ENCODE results near the gene CHST3. TPM values are rescaled to one million over a fixed set of nuclear protein-coding genes. Genes with fewer than 3 reads are reported as not detected.

The CHST3 gene
- total RNA-seq, 1 donor from 2014 or later: 0.83 TPM

- TF ChIP-seq, protein P1, sequence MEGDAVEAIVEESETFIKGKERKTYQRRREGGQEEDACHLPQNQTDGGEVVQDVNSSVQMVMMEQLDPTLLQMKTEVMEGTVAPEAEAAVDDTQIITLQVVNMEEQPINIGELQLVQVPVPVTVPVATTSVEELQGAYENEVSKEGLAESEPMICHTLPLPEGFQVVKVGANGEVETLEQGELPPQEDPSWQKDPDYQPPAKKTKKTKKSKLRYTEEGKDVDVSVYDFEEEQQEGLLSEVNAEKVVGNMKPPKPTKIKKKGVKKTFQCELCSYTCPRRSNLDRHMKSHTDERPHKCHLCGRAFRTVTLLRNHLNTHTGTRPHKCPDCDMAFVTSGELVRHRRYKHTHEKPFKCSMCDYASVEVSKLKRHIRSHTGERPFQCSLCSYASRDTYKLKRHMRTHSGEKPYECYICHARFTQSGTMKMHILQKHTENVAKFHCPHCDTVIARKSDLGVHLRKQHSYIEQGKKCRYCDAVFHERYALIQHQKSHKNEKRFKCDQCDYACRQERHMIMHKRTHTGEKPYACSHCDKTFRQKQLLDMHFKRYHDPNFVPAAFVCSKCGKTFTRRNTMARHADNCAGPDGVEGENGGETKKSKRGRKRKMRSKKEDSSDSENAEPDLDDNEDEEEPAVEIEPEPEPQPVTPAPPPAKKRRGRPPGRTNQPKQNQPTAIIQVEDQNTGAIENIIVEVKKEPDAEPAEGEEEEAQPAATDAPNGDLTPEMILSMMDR (IDR thresholded peaks at IDR 0.05; ENCODE audit: partially characterized antibody, unreplicated experiment): no peak
- Mint-ChIP-seq H3K27ac (ENCODE audit: unreplicated experiment) (no peak overlapping the region), H3K4me1 (ENCODE audit: low read depth, unreplicated experiment) (peaks cover 29% of the 10 kb centered on the region), H3K36me3 (ENCODE audit: unreplicated experiment) (no peaks in the 10 kb centered on the region), H3K9me3 (ENCODE audit: unreplicated experiment) (peaks cover 3% of the 10 kb centered on the region), H3K27me3 (ENCODE audit: unreplicated experiment) (peaks cover 7% of the 10 kb centered on the region), H3K4me3 (ENCODE audit: unreplicated experiment) (no peak overlapping the region)
- no peak for DNase-seq
Observed at GRCh38 chr10:71981015-71981875, 17.1 kb downstream of the CHST3 start.

DNA sequence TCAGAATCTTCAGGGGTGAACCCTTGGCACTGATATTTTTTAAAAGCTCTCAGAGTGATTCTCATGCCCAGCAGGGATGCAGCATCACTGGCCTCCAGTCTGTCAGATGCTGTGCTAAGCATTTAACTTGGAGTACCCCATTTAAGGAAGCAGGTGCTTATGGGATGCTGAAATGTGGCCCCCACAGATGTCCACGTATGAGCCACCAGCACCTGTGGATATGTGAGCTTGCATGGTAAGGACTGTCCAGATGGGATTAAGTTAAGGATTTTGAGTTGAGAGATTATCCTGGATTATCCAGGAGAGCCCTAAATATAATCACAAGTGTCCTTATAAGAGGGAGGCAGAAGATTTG, 17.7 kb downstream of the CHST3 start:
- DNase-seq: no peak
- no peaks in the 10 kb centered on the region for H3K36me3 Mint-ChIP-seq (ENCODE audit: unreplicated experiment)
- no peak overlapping the region for H3K4me3 Mint-ChIP-seq (ENCODE audit: unreplicated experiment)
- no peak overlapping the region for H3K27ac Mint-ChIP-seq (ENCODE audit: unreplicated experiment)
- H3K4me1 Mint-ChIP-seq (ENCODE audit: low read depth, unreplicated experiment): peaks cover 33% of the 10 kb centered on the region
- H3K27me3 Mint-ChIP-seq (ENCODE audit: unreplicated experiment): peaks cover 7% of the 10 kb centered on the region
- TF ChIP-seq, protein P1 (IDR thresholded peaks at IDR 0.05; ENCODE audit: partially characterized antibody, unreplicated experiment): no peak
- peaks cover 3% of the 10 kb centered on the region for H3K9me3 Mint-ChIP-seq (ENCODE audit: unreplicated experiment)

GRCh38 chr10:71982269-71983178, 18.3 kb downstream of the CHST3 start:
- H3K4me3 Mint-ChIP-seq (ENCODE audit: unreplicated experiment): no peak overlapping the region
- TF ChIP-seq, protein P1 (IDR thresholded peaks at IDR 0.05; ENCODE audit: partially characterized antibody, unreplicated experiment): no peak
- peaks cover 33% of the 10 kb centered on the region for H3K4me1 Mint-ChIP-seq (ENCODE audit: low read depth, unreplicated experiment)
- peaks cover 3% of the 10 kb centered on the region for H3K9me3 Mint-ChIP-seq (ENCODE audit: unreplicated experiment)
- no peak for DNase-seq
- peaks cover 7% of the 10 kb centered on the region for H3K27me3 Mint-ChIP-seq (ENCODE audit: unreplicated experiment)
- no peak overlapping the region for H3K27ac Mint-ChIP-seq (ENCODE audit: unreplicated experiment)
- H3K36me3 Mint-ChIP-seq (ENCODE audit: unreplicated experiment): no peaks in the 10 kb centered on the region

DNA sequence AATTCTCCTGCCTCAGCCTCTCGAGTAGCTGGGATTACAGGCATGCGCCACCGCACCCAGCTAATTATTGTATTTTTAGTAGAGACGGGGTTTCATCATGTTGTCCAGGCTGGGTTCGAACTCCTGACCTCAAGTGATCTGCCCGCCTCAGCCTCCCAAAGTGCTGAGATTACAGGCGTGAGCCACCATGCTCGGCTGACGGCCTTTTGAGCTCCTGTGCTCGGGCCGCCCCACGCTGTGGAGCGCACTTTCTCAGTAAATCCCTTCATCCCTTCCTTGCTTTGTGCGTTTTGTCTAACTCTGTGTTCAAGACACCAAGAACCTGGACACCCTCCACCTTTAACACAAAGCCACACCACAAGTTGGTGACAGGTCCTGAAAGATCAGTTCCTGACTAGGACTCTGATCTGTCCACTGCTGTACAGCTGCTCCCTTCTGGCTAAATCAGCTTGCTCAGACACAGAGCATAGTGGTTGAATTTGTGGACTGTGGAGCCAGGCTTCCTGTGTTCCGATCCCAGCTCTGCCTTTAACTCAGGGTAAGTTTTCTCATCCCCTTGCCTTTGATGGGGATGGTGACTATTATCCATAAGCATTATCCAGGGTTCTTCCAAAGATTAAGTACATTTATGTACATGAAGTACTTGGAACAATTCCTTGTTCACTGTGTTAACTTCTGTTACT, 20.1 kb downstream of the CHST3 start:
- Mint-ChIP-seq H3K4me1 (ENCODE audit: low read depth, unreplicated experiment) (peaks cover 29% of the 10 kb centered on the region), H3K36me3 (ENCODE audit: unreplicated experiment) (no peaks in the 10 kb centered on the region), H3K27ac (ENCODE audit: unreplicated experiment) (no peak overlapping the region), H3K9me3 (ENCODE audit: unreplicated experiment) (peaks cover 3% of the 10 kb centered on the region), H3K27me3 (ENCODE audit: unreplicated experiment) (peaks cover 5% of the 10 kb centered on the region), H3K4me3 (ENCODE audit: unreplicated experiment) (no peak overlapping the region)
- TF ChIP-seq, protein P1 (IDR thresholded peaks at IDR 0.05; ENCODE audit: partially characterized antibody, unreplicated experiment): no peak
- no peak for DNase-seq

Data from glutamatergic neuron (in vitro differentiated cells).